H9 (cell line): ENCODE results near the gene MAP4K3. TPM values are rescaled to one million over a fixed set of nuclear protein-coding genes. Genes with fewer than 3 reads are reported as not detected.

Experiments used
- DNase-seq: peaks from one replicate; pipeline ENCODE4 v3.0.0-alpha.2; 2017
- H2AFZ ChIP-seq: one replicate; pipeline ENCODE4 v1.6.1; 2013; ENCODE audit warnings: mild to moderate bottlenecking, low read length, control low read depth, moderate library complexity
- H2AK5ac ChIP-seq: 2 replicates; pipeline ENCODE4 v1.6.1; 2013; ENCODE audit warnings: low read length, control low read depth, mixed read lengths; ENCODE audit not compliant: insufficient read length
- H2BK120ac ChIP-seq: one replicate; pipeline ENCODE4 v1.6.1; 2013; ENCODE audit warnings: low read depth, mild to moderate bottlenecking, low read length, control low read depth, inconsistent platforms; ENCODE audit not compliant: poor library complexity, severe bottlenecking
- H2BK12ac ChIP-seq: 2 replicates; pipeline ENCODE4 v1.6.1; 2013; ENCODE audit warnings: low read length, control low read depth, mixed read lengths, low read depth; ENCODE audit not compliant: insufficient read length
- H2BK15ac ChIP-seq: 2 replicates; pipeline ENCODE4 v1.6.1; 2013; ENCODE audit warnings: low read depth, low read length, control low read depth
- H2BK20ac ChIP-seq: one replicate; pipeline ENCODE4 v1.6.1; 2013; ENCODE audit warnings: low read depth, mild to moderate bottlenecking, low read length, control low read depth, inconsistent platforms; ENCODE audit not compliant: poor library complexity, severe bottlenecking
- H2BK5ac ChIP-seq: 2 replicates; pipeline ENCODE4 v1.6.1; 2013; ENCODE audit warnings: low read length, control low read depth, mixed read lengths; ENCODE audit not compliant: insufficient read length
- H3K14ac ChIP-seq: 2 replicates; pipeline ENCODE4 v1.6.1; 2013; ENCODE audit warnings: low read length, control low read depth; ENCODE audit not compliant: insufficient read depth
- H3K18ac ChIP-seq: 2 replicates; pipeline ENCODE4 v1.6.1; 2013; ENCODE audit warnings: low read depth, mild to moderate bottlenecking, mixed read lengths, low read length, control low read depth; ENCODE audit not compliant: insufficient read length
- H3K23ac ChIP-seq: 2 replicates; pipeline ENCODE4 v1.6.1; 2013; ENCODE audit warnings: low read length, control low read depth, mixed read lengths, low read depth; ENCODE audit not compliant: insufficient read length
- H3K23me2 ChIP-seq: 2 replicates; pipeline ENCODE4 v1.6.1; 2013; ENCODE audit warnings: low read depth, mild to moderate bottlenecking, mixed read lengths, low read length, control low read depth; ENCODE audit not compliant: insufficient read length, poor library complexity, severe bottlenecking
- H3K27ac ChIP-seq: 2 replicates; pipeline ENCODE4 v1.5.1; 2013; ENCODE audit warnings: low read length, control low read depth, mixed read lengths, low read depth; ENCODE audit not compliant: insufficient read length
- H3K27me3 ChIP-seq: 2 replicates; pipeline ENCODE4 v1.6.1; 2013; ENCODE audit warnings: low read length, control low read depth, inconsistent platforms; ENCODE audit not compliant: insufficient read depth
- H3K4ac ChIP-seq: 2 replicates; pipeline ENCODE4 v1.6.1; 2013; ENCODE audit warnings: low read depth, mild to moderate bottlenecking, control low read depth, inconsistent platforms, low read length, moderate library complexity
- H3K4me1 ChIP-seq: 2 replicates; pipeline ENCODE4 v1.6.1; 2013; ENCODE audit warnings: low read length, control low read depth, inconsistent platforms; ENCODE audit not compliant: insufficient read depth
- H3K4me2 ChIP-seq: 2 replicates; pipeline ENCODE4 v1.6.1; 2013; ENCODE audit warnings: low read length, control low read depth, mixed read lengths; ENCODE audit not compliant: insufficient read length, insufficient read depth
- H3K56ac ChIP-seq: 2 replicates; pipeline ENCODE4 v1.6.1; 2013; ENCODE audit warnings: low read depth, mild to moderate bottlenecking, mixed read lengths, low read length, control low read depth; ENCODE audit not compliant: insufficient read length
- H3K79me1 ChIP-seq: 2 replicates; pipeline ENCODE4 v1.6.1; 2013; ENCODE audit warnings: low read depth, mild to moderate bottlenecking, moderate library complexity, low read length, control low read depth, inconsistent platforms; ENCODE audit not compliant: insufficient read depth, poor library complexity, severe bottlenecking
- H3K79me2 ChIP-seq: 2 replicates; pipeline ENCODE4 v1.6.1; 2013; ENCODE audit warnings: low read length, control low read depth, inconsistent platforms; ENCODE audit not compliant: insufficient read depth
- H3K9ac ChIP-seq: 2 replicates; pipeline ENCODE4 v1.6.1; 2013; ENCODE audit warnings: low read length, control low read depth, mixed read lengths; ENCODE audit not compliant: insufficient read length; ENCODE audit errors: extremely low read depth
- H3K9me3 ChIP-seq: one replicate; pipeline ENCODE4 v1.6.1; 2013; ENCODE audit warnings: low read depth, low read length, inconsistent platforms; ENCODE audit not compliant: control insufficient read depth
- H3T11ph ChIP-seq: one replicate; pipeline ENCODE4 v1.6.1; 2013; ENCODE audit warnings: mild to moderate bottlenecking, low read length, control low read depth, inconsistent platforms
- H4K20me1 ChIP-seq: one replicate; pipeline ENCODE4 v1.6.1; 2013; ENCODE audit not compliant: control insufficient read depth, insufficient read length, insufficient read depth
- H4K5ac ChIP-seq: 2 replicates; pipeline ENCODE4 v1.6.1; 2013; ENCODE audit warnings: low read depth, mild to moderate bottlenecking, mixed read lengths, low read length, control low read depth; ENCODE audit not compliant: insufficient read length
- H4K8ac ChIP-seq: replicated peaks from 2 replicates; pipeline ENCODE4 v1.6.1; 2013; ENCODE audit warnings: low read length, control low read depth, mixed read lengths, low read depth; ENCODE audit not compliant: insufficient read length
- H4K91ac ChIP-seq: 2 replicates; pipeline ENCODE4 v1.6.1; 2013; ENCODE audit warnings: low read depth, mild to moderate bottlenecking, moderate library complexity, mixed read lengths, low read length, control low read depth; ENCODE audit not compliant: insufficient read length
- H3K27ac Mint-ChIP-seq, 3 experiments: 2 replicates in 2 of 3; 3 replicates in 1 of 3; pipeline ENCODE4 v1.8.0; 2020 to 2021; ENCODE audit warnings: mixed read lengths in 3 of 3, mild to moderate bottlenecking in 1 of 3, moderate library complexity in 1 of 3
- H3K27me3 Mint-ChIP-seq: 2 replicates; pipeline ENCODE4 v1.8.0; 2021; ENCODE audit warnings: low read depth, mild to moderate bottlenecking, moderate library complexity, mixed read lengths
- H3K36me3 Mint-ChIP-seq, 3 experiments: 2 replicates in 2 of 3; 3 replicates in 1 of 3; pipeline ENCODE4 v1.8.0; 2020 to 2021; ENCODE audit warnings: low read depth in 3 of 3, mixed read lengths in 3 of 3; ENCODE audit not compliant: insufficient read depth in 1 of 3
- H3K4me1 Mint-ChIP-seq, 2 experiments: 2 replicates each; pipeline ENCODE4 v1.8.0; 2020; ENCODE audit warnings: mixed read lengths in 2 of 2
- H3K4me3 Mint-ChIP-seq, 2 experiments: 2 replicates in 1 of 2; 3 replicates in 1 of 2; pipeline ENCODE4 v1.8.0; 2020 to 2021; ENCODE audit warnings: mild to moderate bottlenecking in 2 of 2, mixed read lengths in 2 of 2, moderate library complexity in 1 of 2
- H3K9me3 Mint-ChIP-seq, 2 experiments: 2 replicates in 1 of 2; 3 replicates in 1 of 2; pipeline ENCODE4 v1.8.0; 2020; ENCODE audit warnings: mild to moderate bottlenecking in 2 of 2, mixed read lengths in 2 of 2, moderate library complexity in 1 of 2
- CTCF ChIP-seq: fragments of 200-600 bp; sonication (generic); conservative IDR thresholded peaks from 3 replicates; pipeline ENCODE4 v1.8.0; 2021; ENCODE audit warnings: antibody characterized with exemption, mild to moderate bottlenecking
- WGBS: extraction: QIAGEN DNeasy Blood & Tissue Kit; methylation state at CpG from one replicate; pipeline ENCODE4 v1.1.7; 2013; ENCODE audit warnings: missing lambda C conversion rate, low lambda C conversion rate, mixed read lengths; ENCODE audit not compliant: insufficient read length; ENCODE audit errors: extremely low coverage; 5-methylcytosine and 5-hydroxymethylcytosine counted together
- total RNA-seq: library from RNA; stranded (reverse); gene quantifications from 2 replicates; pipeline ENCODE4 v1.2.1, GENCODE V29; 2021

MAP4K3 gene
- total RNA-seq, 1 experiment from 2014 or later, result 37.9 TPM

- H3K14ac ChIP-seq, result no peak overlapping the region
- H3K9me3 Mint-ChIP-seq, result no peaks in the 10 kb centered on the region
- DNase-seq, result no peak
- H3K79me2 ChIP-seq, result peaks cover 42% of the 10 kb centered on the region; the same call in 1 of the 2 replicates
- H4K5ac ChIP-seq, result no peak overlapping the region
- H3K4me1 ChIP-seq, result peaks cover 19% of the 10 kb centered on the region; the same call in 1 of the 2 replicates
- no peak overlapping the region for H3K27ac ChIP-seq
- no peak overlapping the region for H2BK15ac ChIP-seq
- H3K4me3 Mint-ChIP-seq, result no peak overlapping the region
- no peak overlapping the region for H2AFZ ChIP-seq
- no peak overlapping the region for H4K91ac ChIP-seq
- H3K27me3 Mint-ChIP-seq, result no peaks in the 10 kb centered on the region
- H3K79me1 ChIP-seq, result peaks cover 7% of the 10 kb centered on the region
- no peak for TF ChIP-seq CTCF
- H2BK12ac ChIP-seq, result no peak overlapping the region
- H3K23me2 ChIP-seq, result no peaks in the 10 kb centered on the region
- no peak overlapping the region for H3K18ac ChIP-seq
- H4K20me1 ChIP-seq, result no peaks in the 10 kb centered on the region
- H2BK5ac ChIP-seq, result no peak overlapping the region
- no peak overlapping the region for H2AK5ac ChIP-seq
- no peak overlapping the region for H2BK20ac ChIP-seq
- H3K36me3 Mint-ChIP-seq, result peaks cover 0 to 3% (median 0%) of the 10 kb centered on the region in 3 experiments; a peak in 2 of 7 replicates
- H3K9me3 ChIP-seq, result no peaks in the 10 kb centered on the region
- H3K27ac Mint-ChIP-seq, result peak overlapping the region; percentile 5 to 66 (median 31); a peak in 5 of 7 replicates
- H3K27me3 ChIP-seq, result no peaks in the 10 kb centered on the region
- H3K4me1 Mint-ChIP-seq, result peaks cover 77 to 78% of the 10 kb centered on the region in 2 experiments
- no peak overlapping the region for H3K4me2 ChIP-seq
- H3K9ac ChIP-seq, result no peak overlapping the region
- no peak overlapping the region for H3T11ph ChIP-seq
- no peak overlapping the region for H3K4ac ChIP-seq
- H3K23ac ChIP-seq, result no peak overlapping the region
- H3K56ac ChIP-seq, result no peak overlapping the region
- no CpG with 5 or more reads among the region's 3 CpGs for WGBS
- H4K8ac ChIP-seq, result no peak overlapping the region
- H2BK120ac ChIP-seq, result no peak overlapping the region
Observed at GRCh38 chr2:39408351-39409136, 28.5 kb downstream of the MAP4K3 start.
